GM19372 (cell line): Measurements from ENCODE around the gene PAQR5.

Experiments
- ATAC-seq: cut with Tn5 transposase; IDR thresholded peaks from one replicate; pipeline ENCODE4 v1.9.1; 2021; ENCODE audit warnings: mild to moderate bottlenecking, low read depth, moderate library complexity; ENCODE audit not compliant: unreplicated experiment

The PAQR5 gene

DNA sequence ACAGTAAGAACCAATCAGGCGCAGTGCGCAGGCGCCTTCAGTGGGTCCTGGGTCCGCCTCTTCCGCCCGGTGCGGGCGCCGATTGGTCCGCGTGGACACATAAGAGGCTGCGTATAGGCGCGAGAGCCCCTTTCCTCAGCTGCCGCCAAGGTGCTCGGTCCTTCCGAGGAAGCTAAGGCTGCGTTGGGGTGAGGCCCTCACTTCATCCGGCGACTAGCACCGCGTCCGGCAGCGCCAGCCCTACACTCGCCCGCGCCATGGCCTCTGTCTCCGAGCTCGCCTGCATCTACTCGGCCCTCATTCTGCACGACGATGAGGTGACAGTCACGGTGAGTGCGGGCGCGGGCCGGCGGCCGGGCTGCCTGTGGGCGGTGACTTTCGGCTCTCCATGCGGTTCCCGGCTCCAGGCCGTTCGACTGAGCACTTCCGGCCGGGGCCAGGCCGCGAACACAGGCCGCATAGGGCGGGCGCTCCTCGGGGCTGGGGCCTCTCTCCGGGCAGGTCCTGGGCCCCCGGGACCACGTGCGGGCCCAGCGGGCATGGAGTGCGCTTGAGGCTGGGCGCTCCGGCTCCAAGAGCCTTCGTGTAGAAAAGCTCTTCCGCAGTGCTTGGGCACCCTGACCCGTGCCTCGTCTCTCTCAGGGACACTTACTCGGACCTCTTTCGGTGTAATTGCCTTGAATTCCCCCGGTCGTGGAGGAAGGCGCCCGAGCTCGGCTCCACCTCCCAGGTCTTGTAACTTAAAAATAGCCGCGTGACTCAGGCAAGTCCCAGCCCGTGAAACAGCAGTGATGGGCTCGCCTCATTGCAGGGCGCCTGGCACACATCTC lies 154.2 kb downstream of the PAQR5 start, which contains the start of gene RPLP1:
RPLP1 (plus strand) TSS at position 127 of the 830 bp plus-strand sequence; CDS start at position 258, 131 bp downstream.
- peak; percentile 81 for ATAC-seq

DNA sequence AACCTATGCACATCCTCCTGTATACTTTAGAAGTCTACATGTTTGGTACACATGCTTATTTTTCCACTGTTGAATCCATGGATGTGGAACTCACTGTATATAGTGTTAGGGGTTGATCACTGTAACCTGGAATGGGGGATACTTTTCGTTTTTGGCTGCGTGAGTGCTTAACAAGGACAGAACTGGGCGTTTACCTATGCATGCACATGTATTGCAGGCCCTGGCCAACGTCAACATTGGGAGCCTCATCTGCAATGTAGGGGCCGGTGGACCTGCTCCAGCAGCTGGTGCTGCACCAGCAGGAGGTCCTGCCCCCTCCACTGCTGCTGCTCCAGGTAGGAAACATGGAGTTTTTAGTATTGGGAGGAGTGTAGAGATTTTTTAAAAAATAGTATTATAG lies 156.2 kb downstream of the PAQR5 start:
- ATAC-seq: no peak

DNA sequence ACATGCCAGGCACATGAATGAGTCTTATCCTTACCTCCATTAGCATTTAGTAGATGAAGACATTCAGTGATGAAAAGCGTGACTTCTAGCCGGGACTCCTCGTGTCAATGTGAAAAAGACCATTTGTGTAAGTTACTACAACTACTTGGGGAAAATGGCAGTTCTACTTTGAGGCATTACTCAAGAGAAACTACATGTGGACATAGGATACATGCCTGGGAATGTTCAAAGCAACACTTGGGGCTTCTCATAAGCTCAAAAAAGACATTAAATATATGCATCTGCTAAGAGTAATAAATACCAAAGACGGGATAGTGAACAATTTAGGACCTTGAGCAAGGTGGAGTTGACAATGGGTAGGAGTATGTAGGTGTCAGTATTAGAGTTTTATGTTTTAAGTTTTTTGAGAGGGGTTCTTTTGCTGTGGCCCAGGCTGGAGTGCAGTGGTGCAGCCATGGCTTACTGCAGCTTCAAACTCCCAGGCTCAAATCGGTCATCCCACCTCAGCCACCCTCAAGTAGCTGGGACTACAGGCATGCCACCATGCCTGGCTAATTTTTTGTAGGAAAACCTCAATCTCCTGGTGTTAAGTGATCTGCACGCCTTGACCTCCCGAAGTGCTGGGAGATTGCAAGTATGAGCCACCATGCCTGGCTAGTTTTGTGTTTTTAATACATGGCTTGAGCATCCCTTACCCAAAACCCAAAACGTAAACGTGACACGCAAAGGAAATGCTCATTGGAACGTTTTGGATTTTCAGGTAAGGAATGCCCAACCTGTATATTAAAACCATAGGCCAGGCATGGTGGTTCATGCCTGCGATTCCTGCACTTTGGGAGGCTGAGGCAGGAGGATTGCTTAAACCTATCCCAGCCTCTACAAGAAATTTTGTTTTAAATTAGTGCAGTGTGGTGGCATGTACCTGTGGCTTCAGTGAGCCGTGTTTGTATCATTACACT lies 157.8 kb downstream of the PAQR5 start:
- no peak for ATAC-seq
